Measurements from ENCODE around the gene PDE6D. TPM values are rescaled to one million over a fixed set of nuclear protein-coding genes. Genes with fewer than 3 reads are reported as not detected.

The PDE6D gene
- total and polyA plus RNA-seq, 2 of the 13 experiments (the other 11 are each of a cell fraction or from before 2014, with no cell fraction given), result 14.1 to 23.2 TPM

- TF ChIP-seq ZBTB40 (IDR thresholded peaks at IDR 0.05) (no peak), ZBTB40 (CRISPR knock-in tag; IDR thresholded peaks at IDR 0.05) (no peak), MAFF (IDR thresholded peaks at IDR 0.05; ENCODE audit: low read depth, low read length) (no peak), ZNF652 (CRISPR knock-in tag; IDR thresholded peaks at IDR 0.05; ENCODE audit: borderline replicate concordance, low read depth) (peak; percentile 66), ZSCAN20 (CRISPR knock-in tag; IDR thresholded peaks at IDR 0.05; ENCODE audit: borderline replicate concordance) (no peak), ZC3H4 (CRISPR knock-in tag; IDR thresholded peaks at IDR 0.05; ENCODE audit: borderline replicate concordance) (peak; percentile 5; the same call in 1 of the 2 replicates), IRX3 (CRISPR knock-in tag; IDR thresholded peaks at IDR 0.05; ENCODE audit: borderline replicate concordance, low read depth) (no peak), ZSCAN22 (CRISPR knock-in tag; IDR thresholded peaks at IDR 0.05) (no peak), TEAD3 (CRISPR knock-in tag; optimal IDR thresholded peaks at IDR 0.05; ENCODE audit: borderline replicate concordance) (peak; percentile 16), ZNF597 (CRISPR knock-in tag; IDR thresholded peaks at IDR 0.05) (no peak), SRSF1 (optimal IDR thresholded peaks at IDR 0.05; ENCODE audit: low read depth, low read length) (peak; percentile 52), RBFOX2 (IDR thresholded peaks at IDR 0.05; ENCODE audit: low read depth, low read length) (peak; percentile 21; the same call in 1 of the 2 replicates), ZNF770 (CRISPR knock-in tag; IDR thresholded peaks at IDR 0.05) (no peak), NPAS2 (CRISPR knock-in tag; IDR thresholded peaks at IDR 0.05; ENCODE audit: borderline replicate concordance) (0 out of 2 replicates have a peak, but pooled peaks have one; percentile 9), FOSL2 (CRISPR knock-in tag; IDR thresholded peaks at IDR 0.05) (peak; percentile 12; the same call in 1 of the 2 replicates), ZBTB37 (CRISPR knock-in tag; IDR thresholded peaks at IDR 0.05) (0 out of 2 replicates have a peak, but pooled peaks have one; percentile 31), ZBTB7B (CRISPR knock-in tag; IDR thresholded peaks at IDR 0.05) (0 out of 2 replicates have a peak, but pooled peaks have one; percentile 7), KDM4B (CRISPR knock-in tag; IDR thresholded peaks at IDR 0.05) (0 out of 2 replicates have a peak, but pooled peaks have one; percentile 27)
These were observed 71.5 kb downstream of the PDE6D start (continued) for GRCh38 chr2:231709636-231709980.
